Hepatocyte (in vitro differentiated cells): ENCODE measurements around the gene RARB. TPM values are rescaled to one million over a fixed set of nuclear protein-coding genes. Genes with fewer than 3 reads are reported as not detected.

ENCODE experiments used
- DNase-seq: peaks from one replicate; pipeline ENCODE4 v3.0.0-alpha.2; 2016; ENCODE audit warnings: low spot score
- H2AFZ ChIP-seq: fragments of 200-600 bp; sonication (generic); 2 replicates; pipeline ENCODE4 v1.6.0; 2016; ENCODE audit warnings: antibody characterized with exemption, mild to moderate bottlenecking
- H3K27ac ChIP-seq: fragments of 200-600 bp; sonication (generic); 2 replicates; pipeline ENCODE4 v1.5.1; 2016; ENCODE audit warnings: mild to moderate bottlenecking
- H3K27me3 ChIP-seq: fragments of 200-600 bp; sonication (generic); 2 replicates; pipeline ENCODE4 v1.6.1; 2016
- H3K36me3 ChIP-seq: fragments of 200-600 bp; sonication (generic); replicated peaks from 2 replicates; pipeline ENCODE4 v1.5.1; 2016; ENCODE audit warnings: low read depth; ENCODE audit not compliant: insufficient read depth
- H3K4me1 ChIP-seq: fragments of 200-600 bp; sonication (generic); 2 replicates; pipeline ENCODE4 v1.5.1; 2016; ENCODE audit warnings: mild to moderate bottlenecking, moderate library complexity; ENCODE audit not compliant: insufficient read depth
- H3K4me2 ChIP-seq: fragments of 200-600 bp; sonication (generic); 2 replicates; pipeline ENCODE4 v1.6.0; 2016
- H3K4me3 ChIP-seq: fragments of 200-600 bp; sonication (generic); 2 replicates; pipeline ENCODE4 v1.5.1; 2016; ENCODE audit warnings: mild to moderate bottlenecking
- H3K79me2 ChIP-seq: fragments of 200-600 bp; sonication (generic); 2 replicates; pipeline ENCODE4 v1.6.0; 2017; ENCODE audit warnings: mild to moderate bottlenecking
- H3K9me2 ChIP-seq: fragments of 200-600 bp; sonication (generic); replicated peaks from 2 replicates; pipeline ENCODE4 v1.6.0; 2017; ENCODE audit warnings: mild to moderate bottlenecking; ENCODE audit not compliant: insufficient read depth
- H3K9me3 ChIP-seq: fragments of 200-600 bp; sonication (generic); 2 replicates; pipeline ENCODE4 v1.5.1; 2016; ENCODE audit warnings: low read depth, mild to moderate bottlenecking
- H4K20me1 ChIP-seq: fragments of 200-600 bp; sonication (generic); 2 replicates; pipeline ENCODE4 v1.6.0; 2016; ENCODE audit warnings: mild to moderate bottlenecking; ENCODE audit not compliant: insufficient read depth, poor library complexity, severe bottlenecking
- CTCF ChIP-seq: fragments of 200-600 bp; sonication (generic); IDR thresholded peaks from 2 replicates; pipeline ENCODE4 v1.5.1; 2016; ENCODE audit warnings: antibody characterized with exemption, mild to moderate bottlenecking; ENCODE audit not compliant: poor library complexity
- EZH2 ChIP-seq: fragments of 200-600 bp; sonication (generic); IDR thresholded peaks from 2 replicates; pipeline ENCODE4 v1.6.1; 2016; ENCODE audit warnings: antibody characterized with exemption, mild to moderate bottlenecking, borderline replicate concordance
- EZH2phosphoT487 ChIP-seq: fragments of 200-600 bp; sonication (generic); IDR thresholded peaks from one replicate; pipeline ENCODE4 v1.6.1; 2018; ENCODE audit warnings: antibody characterized with exemption, mild to moderate bottlenecking, low read depth, moderate library complexity; ENCODE audit not compliant: unreplicated experiment, severe bottlenecking
- WGBS: methylation state at CpG from one replicate; pipeline ENCODE4 v1.1.6; 2016; ENCODE audit warnings: low lambda C conversion rate; ENCODE audit errors: missing lambda C conversion rate; 5-methylcytosine and 5-hydroxymethylcytosine counted together
- polyA plus RNA-seq: library from polyadenylated mRNA; unstranded; fragments of >200 nt; fragmentation: Nextera tagmentation; extraction: Ambion mirVana; gene quantifications from 2 replicates; pipeline ENCODE4 v1.2.1, GENCODE V29; 2016
- total RNA-seq: library from RNA; depleted of rRNA; stranded (reverse); fragments of >200 nt; gene quantifications from 2 replicates; pipeline ENCODE4 v1.2.3, GENCODE V29; 2014

Gene RARB
- total and polyA plus RNA-seq, 2 experiments from 2014 or later = 22.2 to 30.7 TPM

- H3K4me1 ChIP-seq = peaks cover 19% of the 10 kb centered on the region
- H3K9me2 ChIP-seq = no peaks in the 10 kb centered on the region
- DNase-seq = no peak
- H3K4me3 ChIP-seq = no peak overlapping the region
- H3K27ac ChIP-seq = no peak overlapping the region
- 57% methylated on average over 3 of the region's 3 CpGs for WGBS
- H3K27me3 ChIP-seq = no peaks in the 10 kb centered on the region
- no peak for TF ChIP-seq CTCF
- no peak for TF ChIP-seq EZH2
- TF ChIP-seq EZH2phosphoT487 = no peak
- no peak overlapping the region for H3K4me2 ChIP-seq
- H3K9me3 ChIP-seq = no peaks in the 10 kb centered on the region
- H3K36me3 ChIP-seq = no peaks in the 10 kb centered on the region
- H3K79me2 ChIP-seq = no peaks in the 10 kb centered on the region
- H2AFZ ChIP-seq = no peak overlapping the region
- no peaks in the 10 kb centered on the region for H4K20me1 ChIP-seq
These were observed 43.6 kb upstream of the RARB start for GRCh38 chr3:25384471-25384870.

GRCh38 chr3:25385807-25386460, 42.1 kb upstream of the RARB start:
- TF ChIP-seq CTCF (no peak), EZH2 (no peak), EZH2phosphoT487 (no peak)
- Histone ChIP-seq H3K36me3 (no peaks in the 10 kb centered on the region), H3K9me3 (no peaks in the 10 kb centered on the region), H3K4me3 (no peak overlapping the region), H4K20me1 (no peaks in the 10 kb centered on the region), H2AFZ (peak overlapping the region; percentile 29), H3K27me3 (no peaks in the 10 kb centered on the region), H3K4me1 (peaks cover 4% of the 10 kb centered on the region), H3K79me2 (no peaks in the 10 kb centered on the region), H3K4me2 (peak overlapping the region; percentile 48), H3K9me2 (no peaks in the 10 kb centered on the region), H3K27ac (peak overlapping the region; percentile 53)
- 55% methylated on average over 9 of the region's 9 CpGs for WGBS
- DNase-seq = peak; percentile 50

GRCh38 chr3:25386686-25387255, 41.3 kb upstream of the RARB start:
- no peaks in the 10 kb centered on the region for H3K4me1 ChIP-seq
- no peaks in the 10 kb centered on the region for H3K9me2 ChIP-seq
- no peak overlapping the region for H2AFZ ChIP-seq
- H3K4me2 ChIP-seq = no peak overlapping the region
- H3K27ac ChIP-seq = no peak overlapping the region
- no peaks in the 10 kb centered on the region for H3K9me3 ChIP-seq
- H3K27me3 ChIP-seq = no peaks in the 10 kb centered on the region
- no peaks in the 10 kb centered on the region for H4K20me1 ChIP-seq
- no peak overlapping the region for H3K4me3 ChIP-seq
- TF ChIP-seq CTCF (no peak), EZH2phosphoT487 (no peak), EZH2 (no peak)
- H3K79me2 ChIP-seq = no peaks in the 10 kb centered on the region
- whole genome bisulfite sequencing = 94% methylated on average over 4 of the region's 4 CpGs
- no peaks in the 10 kb centered on the region for H3K36me3 ChIP-seq
- no peak for DNase-seq
